ENCODE measurements around the gene TICAM2. TPM values are rescaled to one million over a fixed set of nuclear protein-coding genes. Genes with fewer than 3 reads are reported as not detected.
A peak's percentile ranks its signal among the peaks of the same experiment; 100 is the strongest.

Gene TICAM2
- total and polyA plus RNA-seq, 2 donors (not counting 1 experiment from before 2014, with no cell fraction given) = 0.55 to 5.4 TPM

GRCh38 chr5:115616472-115616871 is 14.2 kb upstream of the TICAM2 start:
- Mint-ChIP-seq H3K4me3 (no peak overlapping the region), H3K4me1 (peaks cover 6% of the 10 kb centered on the region), H3K9me3 (ENCODE audit: insufficient read depth) (no peaks in the 10 kb centered on the region), H3K27ac (peak overlapping the region; percentile 10), H3K27me3 (no peaks in the 10 kb centered on the region)
- intact Hi-C loops (cut with micrococcal nuclease) = no loop called here
- Histone ChIP-seq H3K4me2 (replicated peaks; ENCODE audit: low read depth, low read length, poor library complexity, severe bottlenecking) (no peak overlapping the region), H3K36me3 (replicated peaks in 1 of 2; ENCODE audit: control extremely low read depth in 1 of 2, control insufficient read depth in 1 of 2, extremely low read depth in 1 of 2, insufficient read depth in 2 of 2, low read length in 1 of 2) (peaks cover 6 to 49% of the 10 kb centered on the region in 2 experiments), H4K20me1 (ENCODE audit: control insufficient read depth, insufficient read depth, low read length, poor library complexity, severe bottlenecking) (peaks cover 2% of the 10 kb centered on the region), H3K4me3 (ENCODE audit: control extremely low read depth in 1 of 5, extremely low read depth in 1 of 5, insufficient read depth in 1 of 5, low read depth in 2 of 5, low read length in 4 of 5) (no peak overlapping the region), H3K27ac (ENCODE audit: low read length in 2 of 2) (no peak overlapping the region), H3K27me3 (replicated peaks in 1 of 4; ENCODE audit: control extremely low read depth in 1 of 4, control insufficient read depth in 3 of 4, insufficient read depth in 4 of 4, low read length in 3 of 4) (no peaks in the 10 kb centered on the region), H3K9ac (ENCODE audit: low read length) (no peak overlapping the region), H2AFZ (ENCODE audit: insufficient read depth, low read depth, low read length, poor library complexity, severe bottlenecking) (no peak overlapping the region), H3K9me3 (ENCODE audit: control extremely low read depth in 1 of 3, control insufficient read depth in 2 of 3, insufficient read depth in 1 of 3, low read length in 2 of 3) (no peaks in the 10 kb centered on the region), H3K4me1 (ENCODE audit: control insufficient read depth in 2 of 2, insufficient read depth in 2 of 2, low read length in 2 of 2) (no peaks in the 10 kb centered on the region), H3K79me2 (ENCODE audit: control insufficient read depth, insufficient read depth, low read length) (peaks cover 2% of the 10 kb centered on the region)
- CTCF ChIA-PET = interaction anchor here (0.9 to 1.0 kb wide), 2 partner anchors 9 to 15 kb away, joined by 3 read pairs; no protein-coding TSS in a partner anchor
- TF ChIP-seq CTCF (IDR thresholded peaks at IDR 0.05) (no peak), EZH2 (IDR thresholded peaks at IDR 0.05; ENCODE audit: borderline replicate concordance, insufficient read depth, low read depth, low read length, poor library complexity, severe bottlenecking) (no peak)
- POLR2A ChIA-PET = no interaction called here
- DNase-seq = no peak
- no peak for ATAC-seq (ENCODE audit: low read depth)

GRCh38 chr5:115611873-115612272 is 9.6 kb upstream of the TICAM2 start:
- CTCF ChIA-PET = no interaction called here
- 100% methylated on average over 4 of the region's 5 CpGs for WGBS (ENCODE audit: insufficient coverage)

More at GRCh38 chr5:115611873-115612272, 9.6 kb upstream of the TICAM2 start:
- no peaks in the 10 kb centered on the region for H3K4me1 Mint-ChIP-seq
- POLR2A ChIA-PET = no interaction called here
- Histone ChIP-seq H3K4me2 (replicated peaks; ENCODE audit: low read depth, low read length, poor library complexity, severe bottlenecking) (no peak overlapping the region), H3K4me3 (ENCODE audit: control extremely low read depth in 1 of 5, extremely low read depth in 1 of 5, insufficient read depth in 1 of 5, low read depth in 2 of 5, low read length in 4 of 5) (no peak overlapping the region), H3K36me3 (replicated peaks in 1 of 2; ENCODE audit: control extremely low read depth in 1 of 2, control insufficient read depth in 1 of 2, extremely low read depth in 1 of 2, insufficient read depth in 2 of 2, low read length in 1 of 2) (peaks cover 5 to 26% of the 10 kb centered on the region in 2 experiments), H2AFZ (ENCODE audit: insufficient read depth, low read depth, low read length, poor library complexity, severe bottlenecking) (no peak overlapping the region), H3K27me3 (replicated peaks in 1 of 4; ENCODE audit: control extremely low read depth in 1 of 4, control insufficient read depth in 3 of 4, insufficient read depth in 4 of 4, low read length in 3 of 4) (no peaks in the 10 kb centered on the region), H3K27ac (ENCODE audit: low read length in 2 of 2) (no peak overlapping the region), H3K9ac (ENCODE audit: low read length) (no peak overlapping the region), H3K79me2 (ENCODE audit: control insufficient read depth, insufficient read depth, low read length) (no peaks in the 10 kb centered on the region), H4K20me1 (ENCODE audit: control insufficient read depth, insufficient read depth, low read length, poor library complexity, severe bottlenecking) (no peaks in the 10 kb centered on the region), H3K9me3 (ENCODE audit: control extremely low read depth in 1 of 3, control insufficient read depth in 2 of 3, insufficient read depth in 1 of 3, low read length in 2 of 3) (no peaks in the 10 kb centered on the region), H3K4me1 (ENCODE audit: control insufficient read depth in 2 of 2, insufficient read depth in 2 of 2, low read length in 2 of 2) (no peaks in the 10 kb centered on the region)
- ATAC-seq (ENCODE audit: low read depth) (no peak), DNase-seq (no peak)
- no peaks in the 10 kb centered on the region for H3K9me3 Mint-ChIP-seq (ENCODE audit: insufficient read depth)
- TF ChIP-seq CTCF (IDR thresholded peaks at IDR 0.05) = no peak
- no peak for TF ChIP-seq EZH2 (IDR thresholded peaks at IDR 0.05; ENCODE audit: borderline replicate concordance, insufficient read depth, low read depth, low read length, poor library complexity, severe bottlenecking)
- no peak overlapping the region for H3K4me3 Mint-ChIP-seq
- intact Hi-C loops (cut with micrococcal nuclease) = no loop called here
- H3K27ac Mint-ChIP-seq = no peak overlapping the region
- no peaks in the 10 kb centered on the region for H3K27me3 Mint-ChIP-seq

Measured in B cell (primary cell).